Neural cell (in vitro differentiated cells): ENCODE results near the gene SLC4A4.

Experiments used
- EZH2 ChIP-seq: fragments of 200-600, 300-800 bp; shearing (Covaris generic), sonication (generic); IDR thresholded peaks from 2 replicates; pipeline ENCODE4 v1.6.1; 2014; ENCODE audit warnings: antibody characterized with exemption, low read length, borderline replicate concordance, mild to moderate bottlenecking; ENCODE audit not compliant: insufficient read depth, poor library complexity, severe bottlenecking
- MXI1 ChIP-seq: fragments of 450-650 bp; conservative IDR thresholded peaks from 2 replicates; pipeline ENCODE4 v1.6.1; 2014; ENCODE audit warnings: antibody characterized with exemption, mild to moderate bottlenecking; ENCODE audit not compliant: poor library complexity, severe bottlenecking
- POLR2AphosphoS5 ChIP-seq: IDR thresholded peaks from 2 replicates; pipeline ENCODE4 v1.6.1; 2012
- RAD21 ChIP-seq: fragments of 450-650 bp; conservative IDR thresholded peaks from 2 replicates; pipeline ENCODE4 v1.6.1; 2014; ENCODE audit warnings: antibody characterized with exemption, mild to moderate bottlenecking, moderate library complexity
- TAF1 ChIP-seq: IDR thresholded peaks from 2 replicates; pipeline ENCODE4 v1.6.1; 2012; ENCODE audit warnings: low read depth
- TF ChIP-seq, protein P1 (sequence below): fragments of 450-650 bp; IDR thresholded peaks from 2 replicates; pipeline ENCODE4 v1.5.1; 2014; ENCODE audit warnings: antibody characterized with exemption, mild to moderate bottlenecking, moderate library complexity; ENCODE audit not compliant: poor library complexity, severe bottlenecking
- TF ChIP-seq, protein P2 (sequence below): IDR thresholded peaks from 2 replicates; pipeline ENCODE4 v1.6.1; 2012; ENCODE audit warnings: borderline replicate concordance

DNA sequence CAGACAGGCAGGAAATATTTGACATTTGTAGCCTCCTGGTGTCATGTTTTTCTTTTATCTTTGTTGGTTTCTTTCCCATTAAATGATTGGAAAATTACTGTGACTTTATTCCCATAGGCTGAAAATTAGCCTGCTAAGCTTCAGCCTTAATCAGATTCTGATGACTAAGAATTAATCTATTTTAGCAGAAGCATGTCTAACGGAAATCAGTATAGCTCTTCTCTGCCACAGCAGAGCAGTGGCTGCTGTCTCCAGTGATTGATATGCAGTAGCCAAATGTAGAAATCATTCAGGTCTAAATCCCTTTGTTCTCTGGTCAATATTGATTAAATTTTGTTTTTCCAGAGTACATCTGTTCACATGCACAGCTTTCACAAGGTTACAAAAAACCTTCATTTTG lies 245.8 kb downstream of the SLC4A4 start:
- TF ChIP-seq, protein P1, sequence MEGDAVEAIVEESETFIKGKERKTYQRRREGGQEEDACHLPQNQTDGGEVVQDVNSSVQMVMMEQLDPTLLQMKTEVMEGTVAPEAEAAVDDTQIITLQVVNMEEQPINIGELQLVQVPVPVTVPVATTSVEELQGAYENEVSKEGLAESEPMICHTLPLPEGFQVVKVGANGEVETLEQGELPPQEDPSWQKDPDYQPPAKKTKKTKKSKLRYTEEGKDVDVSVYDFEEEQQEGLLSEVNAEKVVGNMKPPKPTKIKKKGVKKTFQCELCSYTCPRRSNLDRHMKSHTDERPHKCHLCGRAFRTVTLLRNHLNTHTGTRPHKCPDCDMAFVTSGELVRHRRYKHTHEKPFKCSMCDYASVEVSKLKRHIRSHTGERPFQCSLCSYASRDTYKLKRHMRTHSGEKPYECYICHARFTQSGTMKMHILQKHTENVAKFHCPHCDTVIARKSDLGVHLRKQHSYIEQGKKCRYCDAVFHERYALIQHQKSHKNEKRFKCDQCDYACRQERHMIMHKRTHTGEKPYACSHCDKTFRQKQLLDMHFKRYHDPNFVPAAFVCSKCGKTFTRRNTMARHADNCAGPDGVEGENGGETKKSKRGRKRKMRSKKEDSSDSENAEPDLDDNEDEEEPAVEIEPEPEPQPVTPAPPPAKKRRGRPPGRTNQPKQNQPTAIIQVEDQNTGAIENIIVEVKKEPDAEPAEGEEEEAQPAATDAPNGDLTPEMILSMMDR: no peak
- TF ChIP-seq MXI1: no peak
- TF ChIP-seq POLR2AphosphoS5: no peak
- TF ChIP-seq, protein P2, sequence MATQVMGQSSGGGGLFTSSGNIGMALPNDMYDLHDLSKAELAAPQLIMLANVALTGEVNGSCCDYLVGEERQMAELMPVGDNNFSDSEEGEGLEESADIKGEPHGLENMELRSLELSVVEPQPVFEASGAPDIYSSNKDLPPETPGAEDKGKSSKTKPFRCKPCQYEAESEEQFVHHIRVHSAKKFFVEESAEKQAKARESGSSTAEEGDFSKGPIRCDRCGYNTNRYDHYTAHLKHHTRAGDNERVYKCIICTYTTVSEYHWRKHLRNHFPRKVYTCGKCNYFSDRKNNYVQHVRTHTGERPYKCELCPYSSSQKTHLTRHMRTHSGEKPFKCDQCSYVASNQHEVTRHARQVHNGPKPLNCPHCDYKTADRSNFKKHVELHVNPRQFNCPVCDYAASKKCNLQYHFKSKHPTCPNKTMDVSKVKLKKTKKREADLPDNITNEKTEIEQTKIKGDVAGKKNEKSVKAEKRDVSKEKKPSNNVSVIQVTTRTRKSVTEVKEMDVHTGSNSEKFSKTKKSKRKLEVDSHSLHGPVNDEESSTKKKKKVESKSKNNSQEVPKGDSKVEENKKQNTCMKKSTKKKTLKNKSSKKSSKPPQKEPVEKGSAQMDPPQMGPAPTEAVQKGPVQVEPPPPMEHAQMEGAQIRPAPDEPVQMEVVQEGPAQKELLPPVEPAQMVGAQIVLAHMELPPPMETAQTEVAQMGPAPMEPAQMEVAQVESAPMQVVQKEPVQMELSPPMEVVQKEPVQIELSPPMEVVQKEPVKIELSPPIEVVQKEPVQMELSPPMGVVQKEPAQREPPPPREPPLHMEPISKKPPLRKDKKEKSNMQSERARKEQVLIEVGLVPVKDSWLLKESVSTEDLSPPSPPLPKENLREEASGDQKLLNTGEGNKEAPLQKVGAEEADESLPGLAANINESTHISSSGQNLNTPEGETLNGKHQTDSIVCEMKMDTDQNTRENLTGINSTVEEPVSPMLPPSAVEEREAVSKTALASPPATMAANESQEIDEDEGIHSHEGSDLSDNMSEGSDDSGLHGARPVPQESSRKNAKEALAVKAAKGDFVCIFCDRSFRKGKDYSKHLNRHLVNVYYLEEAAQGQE: no peak
- TF ChIP-seq EZH2: no peak
- no peak for TF ChIP-seq RAD21
- no peak for TF ChIP-seq TAF1
